Keratinocyte (primary cell): ENCODE results near the gene TPI1. TPM values are rescaled to one million over a fixed set of nuclear protein-coding genes. Genes with fewer than 3 reads are reported as not detected.

Source experiments
- DNase-seq: peaks from one replicate; pipeline ENCODE4 v3.0.0-alpha.2; 2011; ENCODE audit warnings: low read depth, missing footprints, low spot score
- FAIRE-seq: peaks from 2 replicates; lab custom pipeline; 2011; peaks lifted over from hg19 to GRCh38; lab: Jason Lieb, UNC
- H2AFZ ChIP-seq: 2 replicates; pipeline ENCODE4 v1.6.0; 2012; ENCODE audit warnings: low read length, control low read depth, inconsistent platforms; ENCODE audit not compliant: control insufficient read depth
- H3K27ac ChIP-seq: 2 replicates; pipeline ENCODE4 v1.5.1; 2011; ENCODE audit warnings: low read length; ENCODE audit not compliant: control insufficient read depth, insufficient read depth
- H3K27me3 ChIP-seq: 3 replicates; pipeline ENCODE4 v1.6.0; 2011; ENCODE audit warnings: low read length; ENCODE audit not compliant: control insufficient read depth, insufficient read depth; ENCODE audit errors: extremely low read depth
- H3K36me3 ChIP-seq, 2 experiments: 2 replicates in 1 of 2; 3 replicates in 1 of 2; pipeline ENCODE4 v1.5.1; 2011; ENCODE audit warnings: low read length in 2 of 2, mild to moderate bottlenecking in 1 of 2; ENCODE audit not compliant: control insufficient read depth in 2 of 2, insufficient read depth in 2 of 2; ENCODE audit errors: extremely low read depth in 1 of 2
- H3K4me1 ChIP-seq: 3 replicates; pipeline ENCODE4 v1.5.1; 2011; ENCODE audit warnings: low read length; ENCODE audit not compliant: control insufficient read depth, insufficient read depth; ENCODE audit errors: extremely low read depth
- H3K4me2 ChIP-seq: 3 replicates; pipeline ENCODE4 v1.6.0; 2011; ENCODE audit warnings: low read depth, low read length; ENCODE audit not compliant: control insufficient read depth, insufficient read depth; ENCODE audit errors: extremely low read depth
- H3K4me3 ChIP-seq, 3 experiments: fragments of 200-600 bp in 1 of 3; sonication (generic) in 1 of 3; 2 replicates in 2 of 3; 3 replicates in 1 of 3; pipeline ENCODE4 v1.5.1; 2011 to 2016; ENCODE audit warnings: low read length in 3 of 3, mild to moderate bottlenecking in 3 of 3, control low read depth in 2 of 3, inconsistent platforms in 1 of 3, low read depth in 1 of 3, mixed read lengths in 1 of 3, mixed run types in 1 of 3, moderate library complexity in 1 of 3; ENCODE audit not compliant: control insufficient read depth in 2 of 3, insufficient read depth in 2 of 3; ENCODE audit errors: extremely low read depth in 1 of 3
- H3K79me2 ChIP-seq: 2 replicates; pipeline ENCODE4 v1.6.0; 2012; ENCODE audit warnings: low read length; ENCODE audit not compliant: control insufficient read depth, insufficient read depth
- H3K9ac ChIP-seq: 3 replicates; pipeline ENCODE4 v1.6.0; 2011; ENCODE audit warnings: low read length; ENCODE audit not compliant: control insufficient read depth, insufficient read depth; ENCODE audit errors: extremely low read depth
- H3K9me1 ChIP-seq: 3 replicates; pipeline ENCODE4 v1.6.0; 2011; ENCODE audit warnings: low read length; ENCODE audit not compliant: control insufficient read depth, insufficient read depth; ENCODE audit errors: extremely low read depth
- H3K9me3 ChIP-seq: 2 replicates; pipeline ENCODE4 v1.5.1; 2012; ENCODE audit warnings: low read depth, low read length; ENCODE audit not compliant: control insufficient read depth
- H4K20me1 ChIP-seq: 3 replicates; pipeline ENCODE4 v1.6.0; 2011; ENCODE audit warnings: low read length; ENCODE audit not compliant: control insufficient read depth, insufficient read depth; ENCODE audit errors: extremely low read depth
- CTCF ChIP-seq, 3 experiments: IDR thresholded peaks in 1 of 3; conservative IDR thresholded peaks in 1 of 3; optimal IDR thresholded peaks in 1 of 3; 2 replicates in 2 of 3; 3 replicates in 1 of 3; pipeline versions ENCODE3 to v1.5.1; 2011; ENCODE audit warnings: low read length in 3 of 3, mild to moderate bottlenecking in 3 of 3, moderate library complexity in 2 of 3, control low read depth in 1 of 3, inconsistent platforms in 1 of 3; ENCODE audit not compliant: insufficient read depth in 2 of 3; ENCODE audit errors: extremely low read depth in 1 of 3
- EZH2 ChIP-seq: IDR thresholded peaks from one replicate; pipeline ENCODE4 v1.6.1; 2012; ENCODE audit warnings: inconsistent platforms, mild to moderate bottlenecking, low read length, moderate library complexity
- dilution Hi-C: fragments of 300-500 bp; cut with MboI; formaldehyde crosslinking; loops from one replicate; pipeline ENCODE4 v1.7.0; 2020; ENCODE audit warnings: low sequenced_read_pairs; ENCODE audit not compliant: extremely low pct_ligation_motif_present
- polyA plus RNA-seq, 5 experiments: library from polyadenylated mRNA; depleted of rRNA in 3 of 5; stranded (reverse) in 3 of 5; stranded (forward) in 1 of 5; unstranded in 1 of 5; fragments of >200 nt; gene quantifications; 1 replicate in 1 of 5; 2 replicates in 3 of 5; 3 replicates in 1 of 5; pipeline versions ENCODE4 v1.2.1 to v1.2.3, GENCODE V29; 2011 to 2012; ENCODE audit warnings: missing spikeins in 2 of 5, low read depth in 1 of 5, low replicate concordance in 1 of 5

Gene TPI1
- polyA plus RNA-seq, 1 donor (not counting 4 experiments of a cell fraction or from before 2014, with no cell fraction given) = 1,551 TPM

GRCh38 chr12:6846316-6846869, 20.9 kb upstream of the TPI1 start:
- FAIRE-seq = no peak
- TF ChIP-seq CTCF (optimal IDR thresholded peaks at IDR 0.05 in 1 of 3, IDR thresholded peaks at IDR 0.05 in 1 of 3, conservative IDR thresholded peaks at IDR 0.05 in 1 of 3; ENCODE audit: extremely low read depth in 1 of 3, insufficient read depth in 2 of 3, low read length in 3 of 3) (no peak), EZH2 (no peak)
- Histone ChIP-seq H3K4me2 (no peak overlapping the region), H3K4me3 (no peak overlapping the region), H3K9ac (no peak overlapping the region), H3K9me3 (no peaks in the 10 kb centered on the region), H2AFZ (no peak overlapping the region), H3K27ac (no peak overlapping the region), H3K4me1 (peaks cover 11% of the 10 kb centered on the region), H3K27me3 (no peaks in the 10 kb centered on the region), H3K9me1 (no peaks in the 10 kb centered on the region), H3K79me2 (peaks cover 13% of the 10 kb centered on the region), H3K36me3 (peaks cover 5 to 27% of the 10 kb centered on the region in 2 experiments), H4K20me1 (no peaks in the 10 kb centered on the region)
- dilution Hi-C loops = no loop called here
- no peak for DNase-seq

- Histone ChIP-seq H3K9ac (no peak overlapping the region), H3K9me1 (no peaks in the 10 kb centered on the region), H3K4me2 (no peak overlapping the region), H3K27ac (no peak overlapping the region), H3K36me3 (peaks cover 5 to 27% of the 10 kb centered on the region in 2 experiments), H3K4me1 (peaks cover 11% of the 10 kb centered on the region), H4K20me1 (no peaks in the 10 kb centered on the region), H3K9me3 (no peaks in the 10 kb centered on the region), H3K79me2 (peaks cover 13% of the 10 kb centered on the region), H3K27me3 (no peaks in the 10 kb centered on the region), H3K4me3 (no peak overlapping the region), H2AFZ (no peak overlapping the region)
- no peak for DNase-seq
- TF ChIP-seq CTCF (optimal IDR thresholded peaks at IDR 0.05 in 1 of 3, IDR thresholded peaks at IDR 0.05 in 1 of 3, conservative IDR thresholded peaks at IDR 0.05 in 1 of 3; ENCODE audit: extremely low read depth in 1 of 3, insufficient read depth in 2 of 3, low read length in 3 of 3) (no peak), EZH2 (no peak)
- dilution Hi-C loops = no loop called here
- FAIRE-seq = no peak
Observed at GRCh38 chr12:6847676-6848075, 19.7 kb upstream of the TPI1 start.
